Aorta (tissue), 5 donors: ENCODE measurements around the gene CCDC85C. TPM values are rescaled to one million over a fixed set of nuclear protein-coding genes. Genes with fewer than 3 reads are reported as not detected.

Experiments used
- ATAC-seq: fragments of 200-7000 bp; cut with Tn5 transposase; one replicate; pipeline ENCODE4 v1.9.1; 2022; ENCODE audit warnings: moderate library complexity; ENCODE audit not compliant: low FRiP score
- DNase-seq, 2 donors: peaks; one replicate each; pipeline ENCODE4 v3.0.0-alpha.2; 2020
- H3K27ac ChIP-seq, 2 donors: one replicate each; pipeline ENCODE4 v1.5.1; 2013; ENCODE audit warnings: low read length in 2 of 2, mild to moderate bottlenecking in 2 of 2, moderate library complexity in 2 of 2, control low read depth in 1 of 2, inconsistent platforms in 1 of 2, low read depth in 1 of 2
- H3K27me3 ChIP-seq, 2 donors: one replicate each; pipeline ENCODE4 v1.6.1; 2013; ENCODE audit warnings: control low read depth in 1 of 2, low read length in 1 of 2, mild to moderate bottlenecking in 1 of 2, moderate library complexity in 1 of 2; ENCODE audit not compliant: insufficient read depth in 2 of 2, control insufficient read depth in 1 of 2
- H3K36me3 ChIP-seq, 2 donors: one replicate each; pipeline ENCODE4 v1.6.1; 2013; ENCODE audit warnings: control low read depth in 1 of 2, low read length in 1 of 2, mild to moderate bottlenecking in 1 of 2; ENCODE audit not compliant: insufficient read depth in 2 of 2, control insufficient read depth in 1 of 2
- H3K4me1 ChIP-seq, 2 donors: one replicate each; pipeline ENCODE4 v1.6.1; 2013; ENCODE audit warnings: low read length in 2 of 2, control low read depth in 1 of 2, mild to moderate bottlenecking in 1 of 2, moderate library complexity in 1 of 2; ENCODE audit not compliant: insufficient read depth in 2 of 2, control insufficient read depth in 1 of 2
- H3K4me3 ChIP-seq, 2 donors: one replicate each; pipeline ENCODE4 v1.5.1; 2013; ENCODE audit warnings: low read length in 2 of 2, control low read depth in 1 of 2, mild to moderate bottlenecking in 1 of 2
- H3K9me3 ChIP-seq: one replicate; pipeline ENCODE4 v1.6.1; 2013; ENCODE audit warnings: mild to moderate bottlenecking, low read length; ENCODE audit not compliant: control insufficient read depth
- WGBS, 2 donors: extraction: QIAGEN DNeasy Blood & Tissue Kit; methylation state at CpG; one replicate each; pipeline ENCODE4 v1.1.7; 2013; 5-methylcytosine and 5-hydroxymethylcytosine counted together
- intact Hi-C, 2 donors: fragments of 100-400 bp; cut with DNase I; formaldehyde crosslinking; loops; one replicate each; pipeline versions ENCODE4 v1.14.2 to v1.15.0; 2022
- long read RNA-seq, 2 donors: library from polyadenylated mRNA; unstranded; transcript quantifications; one replicate each; pipeline ENCODE4 v2.0.0, GENCODE V29; 2020 to 2021
- polyA plus RNA-seq, 2 donors: library from polyadenylated mRNA; stranded (reverse); fragments of 200-250 nt; gene quantifications; one replicate each; pipeline ENCODE4 v1.2.3, GENCODE V29; 2013
- total RNA-seq, 2 donors: library from RNA; stranded (reverse); fragmentation: NEBNext Ultra II Directional; extraction: Animal tissue kit (Norgen Biotek cat#: 25700); gene quantifications; one replicate each; pipeline ENCODE4 v1.2.1, GENCODE V29; 2021
- donor health status: healthy with polysubstance abuse.
- donor health status: Bipolar disorder and iron deficiency.
- donor health status: DM: no; HTN: no; CAD: no.
- donor health status: DM: no; HTN: no; CAD: no.
- donor health status: DM: yes; HTN: yes; CAD: no.

CCDC85C gene
- total RNA-seq (1 to 10 TPM; 6.4 to 7.6 TPM), polyA plus RNA-seq (1 to 10 TPM; 1.2 to 8.1 TPM)
- long read RNA-seq, donor 1, partial matches to known transcripts, result 3 of 19 reads
- long read RNA-seq, donor 1, other reads (novel, unspliced or antisense), result 16 of 19 reads
- long read RNA-seq, donor 2, full-length matches to known transcripts, result 1 of 12 reads
- long read RNA-seq, donor 2, partial matches to known transcripts, result 0 of 12 reads
- long read RNA-seq, donor 2, other reads (novel, unspliced or antisense), result 11 of 12 reads

- no peaks in the 10 kb centered on the region for H3K36me3 ChIP-seq
- H3K4me1 ChIP-seq, result no peaks in the 10 kb centered on the region
- H3K4me3 ChIP-seq, result peak within 1 kb of the TSS; percentile 74
- no peak for ATAC-seq
- H3K9me3 ChIP-seq, result no peaks in the 10 kb centered on the region
- WGBS, 2 donors, result 3 to 4% methylated on average over 69 to 128 of the region's 128 CpGs
- intact Hi-C loops, result loop anchor here in 1 of 2 donors (10.0 kb wide), 2 partner anchors 119 to 569 kb away; partner anchors contain the start of genes CCNK and SETD3
- no peak for DNase-seq
- no peaks in the 10 kb centered on the region for H3K27me3 ChIP-seq
- H3K27ac ChIP-seq, result peak within 1 kb of the TSS in 1 of 2 donors; percentile 38
Measured at GRCh38 chr14:99603471-99604277, at the start of gene CCDC85C. TSS of gene CCDC85C (minus strand) at chr14:99604207. CDS start at chr14:99603959, 248 bp downstream.

- DNase-seq (no peak), ATAC-seq (no peak)
- WGBS, 2 donors, result 94 to 95% methylated on average over 32 of the region's 32 CpGs
- H3K27me3 ChIP-seq, result no peaks in the 10 kb centered on the region
- H3K9me3 ChIP-seq, result no peaks in the 10 kb centered on the region
- intact Hi-C loops, result no loop called here
- H3K4me1 ChIP-seq, result no peaks in the 10 kb centered on the region
- no peak overlapping the region for H3K27ac ChIP-seq
- no peaks in the 10 kb centered on the region for H3K36me3 ChIP-seq
- H3K4me3 ChIP-seq, result no peak overlapping the region
Measured at GRCh38 chr14:99651953-99652746, 48.1 kb upstream of the CCDC85C start.

GRCh38 chr14:99650189-99650588 is 46.2 kb upstream of the CCDC85C start:
- Histone ChIP-seq H3K36me3 (no peaks in the 10 kb centered on the region), H3K4me1 (no peaks in the 10 kb centered on the region), H3K9me3 (no peaks in the 10 kb centered on the region), H3K27ac (no peak overlapping the region), H3K27me3 (no peaks in the 10 kb centered on the region), H3K4me3 (no peak overlapping the region)
- whole genome bisulfite sequencing, 2 donors, result 71 to 86% methylated on average over 9 of the region's 9 CpGs
- ATAC-seq, result no peak
- intact Hi-C loops, result no loop called here
- DNase-seq, result no peak

GRCh38 chr14:99649643-99650042 is 45.6 kb upstream of the CCDC85C start:
- no peak overlapping the region for H3K27ac ChIP-seq
- no peak overlapping the region for H3K4me3 ChIP-seq
- H3K36me3 ChIP-seq, result no peaks in the 10 kb centered on the region
- no peaks in the 10 kb centered on the region for H3K9me3 ChIP-seq
- no peaks in the 10 kb centered on the region for H3K4me1 ChIP-seq
- intact Hi-C loops, result no loop called here
- DNase-seq, result no peak
- H3K27me3 ChIP-seq, result no peaks in the 10 kb centered on the region
- ATAC-seq, result no peak
- 91 to 94% methylated on average over 8 of the region's 8 CpGs for WGBS, 2 donors

- Histone ChIP-seq H3K9me3 (no peaks in the 10 kb centered on the region), H3K27me3 (no peaks in the 10 kb centered on the region), H3K4me1 (no peaks in the 10 kb centered on the region), H3K4me3 (no peak overlapping the region), H3K27ac (no peak overlapping the region), H3K36me3 (no peaks in the 10 kb centered on the region)
- ATAC-seq (no peak), DNase-seq (no peak)
- intact Hi-C loops, result no loop called here
- WGBS, 2 donors, result 90 to 93% methylated on average over 8 of the region's 8 CpGs
Measured at GRCh38 chr14:99649219-99649618, 45.2 kb upstream of the CCDC85C start.

GRCh38 chr14:99648027-99648784 is 44.2 kb upstream of the CCDC85C start:
- intact Hi-C loops, result no loop called here
- WGBS, 2 donors, result 87 to 88% methylated on average over 8 of the region's 8 CpGs

GRCh38 chr14:99647411-99647810 is 43.4 kb upstream of the CCDC85C start:
- H3K27ac ChIP-seq, result no peak overlapping the region
- peak; percentile 3 for ATAC-seq
- no peaks in the 10 kb centered on the region for H3K4me1 ChIP-seq
- DNase-seq, result peak in 1 of 2 donors; percentile 59
- H3K36me3 ChIP-seq, result no peaks in the 10 kb centered on the region
- no peaks in the 10 kb centered on the region for H3K27me3 ChIP-seq
- no peak overlapping the region for H3K4me3 ChIP-seq
- H3K9me3 ChIP-seq, result no peaks in the 10 kb centered on the region
- intact Hi-C loops, result no loop called here
- WGBS, 2 donors, result 20 to 23% methylated on average over 7 of the region's 7 CpGs

More at GRCh38 chr14:99648027-99648784, 44.2 kb upstream of the CCDC85C start:
- Histone ChIP-seq H3K4me3 (no peak overlapping the region), H3K4me1 (no peaks in the 10 kb centered on the region), H3K36me3 (no peaks in the 10 kb centered on the region), H3K9me3 (no peaks in the 10 kb centered on the region), H3K27ac (no peak overlapping the region), H3K27me3 (no peaks in the 10 kb centered on the region)
- DNase-seq (no peak), ATAC-seq (no peak)
